H1 (cell line): Measurements from ENCODE around the gene RXRA. TPM values are rescaled to one million over a fixed set of nuclear protein-coding genes. Genes with fewer than 3 reads are reported as not detected.

Source experiments
- KDM1A ChIP-seq: fragments of 200-600, 300-600 bp; sonication (generic); IDR thresholded peaks from 2 replicates; pipeline ENCODE4 v1.7.1; 2016; ENCODE audit warnings: mild to moderate bottlenecking, low read length, borderline replicate concordance
- SIN3A ChIP-seq, 2 experiments: IDR thresholded peaks in 1 of 2; conservative IDR thresholded peaks in 1 of 2; 2 replicates each; pipeline ENCODE4 v1.6.1; 2011 to 2012; ENCODE audit warnings: low read length in 2 of 2, improper control_type of control experiment in 1 of 2, low read depth in 1 of 2, mild to moderate bottlenecking in 1 of 2
- ZNF274 ChIP-seq: IDR thresholded peaks from 2 replicates; pipeline ENCODE4 v1.7.0; 2012; ENCODE audit warnings: low read length, borderline replicate concordance; ENCODE audit errors: extremely low read depth
- polyA plus RNA-seq, 7 experiments: library from polyadenylated mRNA; depleted of rRNA in 3 of 7; stranded (reverse) in 5 of 7; unstranded in 2 of 7; fragments of >200 nt in 5 of 7; fragments of 200-250 nt in 2 of 7; gene quantifications; 1 replicate in 5 of 7; 2 replicates in 1 of 7; 4 replicates in 1 of 7; pipeline versions ENCODE4 v1.2.1 to v1.2.3, GENCODE V29; 2011 to 2013; ENCODE audit warnings: missing spikeins in 2 of 7, mixed read lengths in 2 of 7
- total RNA-seq: library from RNA; stranded (reverse); fragmentation: NEBNext Ultra II Directional; extraction: Animal tissue kit (Norgen Biotek cat#: 25700); gene quantifications from 2 replicates; pipeline ENCODE4 v1.2.1, GENCODE V29; 2021

Gene RXRA
- total and polyA plus RNA-seq, 2 of the 8 experiments (the other 6 are each of a cell fraction or from before 2014, with no cell fraction given): 9.8 to 29.4 TPM

DNA sequence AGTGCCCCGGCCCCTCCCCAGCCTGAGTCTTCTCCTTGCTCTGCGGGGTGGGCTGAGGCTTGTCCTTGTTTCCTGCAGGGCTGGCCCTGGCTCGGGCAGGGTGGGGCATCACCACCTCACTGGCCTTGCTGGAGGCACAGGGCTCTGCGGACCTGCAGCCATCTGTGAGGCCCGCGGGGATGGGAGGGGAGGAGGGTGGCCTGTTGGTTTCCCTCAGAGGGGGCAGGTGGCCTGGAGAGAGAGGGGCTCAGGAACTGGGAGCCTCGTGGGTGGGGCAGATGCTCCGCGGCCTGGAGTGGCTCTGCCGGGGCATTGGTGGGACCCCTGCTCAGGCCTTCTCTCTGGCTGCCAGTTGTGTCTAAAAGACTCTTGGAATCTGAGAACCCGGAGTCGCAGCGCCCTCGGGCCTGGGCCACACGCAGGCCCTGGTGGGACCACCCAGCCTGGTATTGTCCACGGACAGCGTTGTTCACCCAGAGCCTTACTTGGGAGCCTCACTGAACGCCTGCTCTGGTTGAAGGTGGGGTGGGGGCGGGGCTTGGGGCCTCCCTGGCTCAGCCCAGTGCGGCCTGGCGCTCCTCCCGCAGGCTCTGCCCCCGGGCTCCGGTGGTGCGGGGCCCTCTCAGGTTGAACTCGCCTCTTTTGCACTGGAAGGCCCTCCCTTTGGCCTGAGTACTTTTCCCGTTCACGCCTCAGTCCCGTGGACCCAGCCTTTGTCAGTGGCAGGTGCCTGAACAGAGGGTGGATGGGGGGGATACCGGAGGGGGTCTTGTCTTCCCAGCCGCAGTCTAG, 111.3 kb downstream of the RXRA start (continued):
- TF ChIP-seq SIN3A (conservative IDR thresholded peaks at IDR 0.05 in 1 of 2, IDR thresholded peaks at IDR 0.05 in 1 of 2; ENCODE audit: low read depth in 1 of 2, low read length in 2 of 2): no peak
- no peak for TF ChIP-seq ZNF274
- no peak for TF ChIP-seq KDM1A
